CD4-positive, alpha-beta T cell treated with Interleukin-1 beta for 1 hour (primary cell): ENCODE data around the gene NFATC1.

ENCODE experiments used
- DNase-seq, 2 donors: peaks; one replicate each; pipeline ENCODE4 v3.0.0-alpha.2; 2020 to 2022

NFATC1 gene

GRCh38 chr18:79544386-79544963 is 148.7 kb downstream of the NFATC1 start:
- DNase-seq: no peak

- no peak for DNase-seq
Observed at GRCh38 chr18:79545255-79545654, 149.5 kb downstream of the NFATC1 start.

- DNase-seq: no peak
Observed at GRCh38 chr18:79545736-79546171, 150.0 kb downstream of the NFATC1 start.

- no peak for DNase-seq
Observed at GRCh38 chr18:79546781-79547272, 151.1 kb downstream of the NFATC1 start.

GRCh38 chr18:79547413-79548076 is 151.8 kb downstream of the NFATC1 start:
- DNase-seq: no peak

- DNase-seq: no peak
Observed at GRCh38 chr18:79548077-79548450, 152.3 kb downstream of the NFATC1 start.

- DNase-seq: no peak
Observed at GRCh38 chr18:79548621-79548985, 152.9 kb downstream of the NFATC1 start.

GRCh38 chr18:79548986-79549637 is 153.4 kb downstream of the NFATC1 start:
- no peak for DNase-seq

- DNase-seq: no peak
Observed at GRCh38 chr18:79549638-79550000, 153.9 kb downstream of the NFATC1 start.

GRCh38 chr18:79552140-79552631 is 156.5 kb downstream of the NFATC1 start:
- no peak for DNase-seq

- no peak for DNase-seq
Observed at GRCh38 chr18:79552696-79553095, 157.0 kb downstream of the NFATC1 start.

- no peak for DNase-seq
Observed at GRCh38 chr18:79553154-79553553, 157.4 kb downstream of the NFATC1 start.

- no peak for DNase-seq
Observed at GRCh38 chr18:79553696-79554095, 158.0 kb downstream of the NFATC1 start.

GRCh38 chr18:79554321-79554720 is 158.6 kb downstream of the NFATC1 start:
- no peak for DNase-seq

- no peak for DNase-seq
Observed at GRCh38 chr18:79554945-79555645, 159.4 kb downstream of the NFATC1 start.

- no peak for DNase-seq
Observed at GRCh38 chr18:79555885-79556284, 160.2 kb downstream of the NFATC1 start.

GRCh38 chr18:79556829-79557585 is 161.3 kb downstream of the NFATC1 start:
- DNase-seq: no peak

GRCh38 chr18:79558196-79558932 is 162.6 kb downstream of the NFATC1 start:
- DNase-seq: no peak

- no peak for DNase-seq
Observed at GRCh38 chr18:79558933-79559416, 163.2 kb downstream of the NFATC1 start.

- no peak for DNase-seq
Observed at GRCh38 chr18:79559436-79559835, 163.7 kb downstream of the NFATC1 start.

GRCh38 chr18:79560042-79560860 is 164.5 kb downstream of the NFATC1 start:
- DNase-seq: no peak
